ENCODE results near the gene GOLGA8O. TPM values are rescaled to one million over a fixed set of nuclear protein-coding genes. Genes with fewer than 3 reads are reported as not detected.
"Not testable (repeated sequence)": the region's sequence is repeated elsewhere in the genome, so short reads cannot be mapped to it uniquely, and the experiment has no call there.

Gene GOLGA8O
- total and polyA plus RNA-seq, 4 donors = 0.28 to 4.4 (median 0.29) TPM; not detected in 1

DNA sequence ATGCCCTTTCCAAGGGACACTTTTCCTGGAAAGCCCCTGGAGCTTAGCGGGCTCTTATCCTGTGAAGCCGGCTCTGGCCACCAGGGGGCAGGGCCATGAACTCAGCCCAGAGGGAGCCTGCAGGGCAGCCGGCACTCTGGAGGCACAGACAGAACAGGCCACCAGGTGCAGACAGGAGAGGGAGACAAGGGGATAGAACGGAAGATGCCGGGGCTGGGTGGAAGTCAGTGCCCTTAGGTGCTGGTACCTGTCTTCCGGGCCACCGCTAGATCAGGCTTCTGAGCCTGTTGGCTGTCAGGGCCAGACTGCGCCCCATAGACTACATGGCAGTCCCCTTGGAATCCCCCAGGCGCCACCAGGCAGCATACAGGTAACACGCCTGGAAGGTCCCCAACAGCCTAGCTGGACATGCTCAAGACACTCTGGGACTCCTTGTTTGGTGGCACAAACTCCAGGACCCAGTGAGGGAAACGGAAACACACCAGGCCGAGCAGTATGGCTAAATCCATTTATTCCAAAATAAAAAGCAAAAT is 14.9 kb downstream of the GOLGA8O start:
- not testable (repeated sequence) for H3K27ac ChIP-seq (ENCODE audit: low read depth in 1 of 2, low read length in 2 of 2); H3K9me3 ChIP-seq (ENCODE audit: control insufficient read depth in 4 of 4, low read length in 3 of 4); H3K27me3 ChIP-seq (ENCODE audit: control insufficient read depth in 4 of 4, insufficient read depth in 4 of 4, low read length in 3 of 4); H3K4me1 ChIP-seq (ENCODE audit: control insufficient read depth in 4 of 4, insufficient read depth in 4 of 4, low read length in 3 of 4); H3K4me3 ChIP-seq (ENCODE audit: low read depth in 1 of 3, low read length in 3 of 3); H3K36me3 ChIP-seq (ENCODE audit: control insufficient read depth in 4 of 4, insufficient read depth in 3 of 4, low read depth in 1 of 4, low read length in 3 of 4); H3K9ac ChIP-seq (ENCODE audit: low read depth in 1 of 2, low read length in 2 of 2); DNase-seq (ENCODE audit: low spot score)
- WGBS = 29% methylated on average over 5 of the region's 12 CpGs

DNA sequence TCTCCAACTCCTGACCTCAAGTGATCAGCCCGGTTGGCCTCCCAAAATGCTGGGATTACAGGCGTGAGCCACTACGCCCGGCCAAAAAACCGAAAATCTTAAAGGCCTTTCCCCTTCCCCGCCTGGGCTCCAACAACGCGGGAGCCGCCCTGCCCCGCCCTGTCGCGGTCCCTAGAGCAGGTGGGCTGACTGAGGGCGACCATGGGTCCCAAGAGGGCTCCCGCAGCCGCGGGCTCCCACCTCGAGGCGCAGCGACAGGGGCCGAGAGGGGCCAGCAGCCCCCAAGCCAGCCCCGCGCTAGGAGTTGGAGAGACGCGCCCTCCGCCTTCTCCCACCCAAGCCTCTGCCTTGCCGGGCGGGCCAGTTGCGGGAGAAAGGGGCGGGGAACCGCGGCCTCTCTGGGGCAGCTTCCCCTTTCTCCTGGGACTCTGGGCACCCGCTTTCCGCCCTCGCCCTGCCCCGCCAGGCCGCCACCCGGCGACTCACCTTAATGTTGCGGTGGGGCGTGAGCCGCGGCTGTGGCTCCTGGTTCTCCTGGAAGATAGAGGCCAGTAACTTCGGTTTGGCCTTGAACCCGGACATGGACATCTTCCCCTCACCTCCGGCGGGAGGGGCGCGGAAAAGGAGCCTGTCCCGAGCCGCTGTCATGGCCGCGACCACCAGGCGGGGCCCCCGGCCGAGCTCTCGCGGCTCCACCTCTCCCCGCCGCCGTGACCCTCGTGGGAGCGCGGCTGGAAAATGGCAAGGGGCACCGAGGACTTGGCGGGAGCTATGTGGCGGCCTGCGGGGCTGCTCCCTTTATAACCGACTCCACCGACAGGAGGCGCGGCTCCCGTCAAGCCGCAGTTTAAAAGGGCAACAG is 21.1 kb downstream of the GOLGA8O start:
- not testable (repeated sequence) for H3K36me3 ChIP-seq (ENCODE audit: control insufficient read depth in 4 of 4, insufficient read depth in 3 of 4, low read depth in 1 of 4, low read length in 3 of 4); H3K4me1 ChIP-seq (ENCODE audit: control insufficient read depth in 4 of 4, insufficient read depth in 4 of 4, low read length in 3 of 4); H3K27ac ChIP-seq (ENCODE audit: low read depth in 1 of 2, low read length in 2 of 2); H3K9ac ChIP-seq (ENCODE audit: low read depth in 1 of 2, low read length in 2 of 2); DNase-seq (ENCODE audit: low spot score); H3K9me3 ChIP-seq (ENCODE audit: control insufficient read depth in 4 of 4, low read length in 3 of 4); H3K4me3 ChIP-seq (ENCODE audit: low read depth in 1 of 3, low read length in 3 of 3); H3K27me3 ChIP-seq (ENCODE audit: control insufficient read depth in 4 of 4, insufficient read depth in 4 of 4, low read length in 3 of 4)
- WGBS = no CpG with 5 or more reads among the region's 73 CpGs

DNA sequence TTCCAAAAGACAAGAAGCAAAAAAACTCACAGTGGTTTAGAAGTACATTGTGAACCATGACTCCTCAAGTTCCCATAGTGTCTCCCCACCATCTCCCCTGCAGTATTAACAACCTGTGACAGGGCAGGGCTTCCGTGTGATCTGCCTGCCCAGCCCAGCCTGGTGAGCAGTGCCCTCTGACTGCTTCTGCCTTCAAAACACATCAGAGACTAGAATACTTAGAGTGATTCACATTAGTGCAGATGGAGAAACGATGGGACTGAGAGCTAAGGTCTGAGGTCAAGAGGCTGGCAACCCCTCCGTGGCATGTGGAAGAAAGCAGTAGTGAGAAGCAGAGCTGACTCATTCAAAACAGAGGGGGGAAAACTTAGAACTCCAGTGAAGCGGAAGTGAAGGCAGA is 27.8 kb downstream of the GOLGA8O start:
- not testable (repeated sequence) for H3K27me3 ChIP-seq (ENCODE audit: control insufficient read depth in 4 of 4, insufficient read depth in 4 of 4, low read length in 3 of 4)
- 24% methylated on average over 1 of the region's 4 CpGs for WGBS

DNA sequence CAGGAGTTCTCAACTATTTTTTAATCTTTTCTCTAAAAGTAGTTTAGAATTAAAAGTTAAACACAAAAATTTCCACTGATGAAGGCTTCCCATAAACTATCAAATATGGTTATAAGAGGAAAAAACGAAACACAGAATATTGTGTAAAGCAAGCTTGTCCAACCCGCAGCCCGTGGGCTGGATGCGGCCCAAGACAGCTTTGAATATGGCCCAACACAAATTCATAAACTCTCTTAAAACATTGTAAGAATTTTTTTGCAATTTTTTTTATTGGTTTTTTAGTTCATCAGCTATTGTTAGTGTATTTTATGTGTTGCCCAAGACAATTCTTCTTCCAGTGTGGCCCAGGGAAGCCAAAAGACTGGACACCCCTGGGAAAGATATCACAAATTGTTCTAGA is 28.9 kb downstream of the GOLGA8O start:
- not testable (repeated sequence) for DNase-seq (ENCODE audit: low spot score); H3K27ac ChIP-seq (ENCODE audit: low read depth in 1 of 2, low read length in 2 of 2); H3K4me3 ChIP-seq (ENCODE audit: low read depth in 1 of 3, low read length in 3 of 3); H3K4me1 ChIP-seq (ENCODE audit: control insufficient read depth in 4 of 4, insufficient read depth in 4 of 4, low read length in 3 of 4); H3K36me3 ChIP-seq (ENCODE audit: control insufficient read depth in 4 of 4, insufficient read depth in 3 of 4, low read depth in 1 of 4, low read length in 3 of 4); H3K27me3 ChIP-seq (ENCODE audit: control insufficient read depth in 4 of 4, insufficient read depth in 4 of 4, low read length in 3 of 4); H3K9ac ChIP-seq (ENCODE audit: low read depth in 1 of 2, low read length in 2 of 2); H3K9me3 ChIP-seq (ENCODE audit: control insufficient read depth in 4 of 4, low read length in 3 of 4)
- 84% methylated on average over 4 of the region's 4 CpGs for WGBS

More for the DNA sequence above, 27.8 kb downstream of the GOLGA8O start:
- H3K4me1 ChIP-seq (ENCODE audit: control insufficient read depth in 4 of 4, insufficient read depth in 4 of 4, low read length in 3 of 4); H3K27ac ChIP-seq (ENCODE audit: low read depth in 1 of 2, low read length in 2 of 2); H3K9ac ChIP-seq (ENCODE audit: low read depth in 1 of 2, low read length in 2 of 2); DNase-seq (ENCODE audit: low spot score); H3K4me3 ChIP-seq (ENCODE audit: low read depth in 1 of 3, low read length in 3 of 3); H3K9me3 ChIP-seq (ENCODE audit: control insufficient read depth in 4 of 4, low read length in 3 of 4); H3K36me3 ChIP-seq (ENCODE audit: control insufficient read depth in 4 of 4, insufficient read depth in 3 of 4, low read depth in 1 of 4, low read length in 3 of 4): not testable (repeated sequence)

DNA sequence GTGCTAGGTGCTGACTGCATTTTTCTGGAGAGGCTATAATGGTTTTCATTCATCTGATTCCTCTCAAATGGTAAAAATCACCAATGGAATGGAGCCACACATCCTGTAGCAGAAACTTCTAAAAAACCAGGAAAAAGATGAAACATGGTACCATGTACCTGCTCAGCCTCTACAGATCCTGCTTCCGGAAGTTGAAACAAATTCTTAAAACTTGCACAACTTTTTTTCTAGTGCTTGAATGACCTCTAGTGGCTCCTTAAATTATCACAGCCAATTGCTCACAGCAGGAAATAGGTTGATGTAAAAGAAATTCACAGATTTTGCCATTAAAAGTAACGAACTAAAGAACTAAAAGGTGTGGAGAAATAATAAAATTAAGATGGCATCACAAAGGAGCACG is 47.5 kb downstream of the GOLGA8O start:
- TF ChIP-seq, protein P1, sequence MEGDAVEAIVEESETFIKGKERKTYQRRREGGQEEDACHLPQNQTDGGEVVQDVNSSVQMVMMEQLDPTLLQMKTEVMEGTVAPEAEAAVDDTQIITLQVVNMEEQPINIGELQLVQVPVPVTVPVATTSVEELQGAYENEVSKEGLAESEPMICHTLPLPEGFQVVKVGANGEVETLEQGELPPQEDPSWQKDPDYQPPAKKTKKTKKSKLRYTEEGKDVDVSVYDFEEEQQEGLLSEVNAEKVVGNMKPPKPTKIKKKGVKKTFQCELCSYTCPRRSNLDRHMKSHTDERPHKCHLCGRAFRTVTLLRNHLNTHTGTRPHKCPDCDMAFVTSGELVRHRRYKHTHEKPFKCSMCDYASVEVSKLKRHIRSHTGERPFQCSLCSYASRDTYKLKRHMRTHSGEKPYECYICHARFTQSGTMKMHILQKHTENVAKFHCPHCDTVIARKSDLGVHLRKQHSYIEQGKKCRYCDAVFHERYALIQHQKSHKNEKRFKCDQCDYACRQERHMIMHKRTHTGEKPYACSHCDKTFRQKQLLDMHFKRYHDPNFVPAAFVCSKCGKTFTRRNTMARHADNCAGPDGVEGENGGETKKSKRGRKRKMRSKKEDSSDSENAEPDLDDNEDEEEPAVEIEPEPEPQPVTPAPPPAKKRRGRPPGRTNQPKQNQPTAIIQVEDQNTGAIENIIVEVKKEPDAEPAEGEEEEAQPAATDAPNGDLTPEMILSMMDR (IDR thresholded peaks at IDR 0.05; ENCODE audit: low read depth, low read length, missing input control) = peak; percentile 14
- TF ChIP-seq RAD21 (IDR thresholded peaks at IDR 0.05) = peak; percentile 9 to 46
- not testable (repeated sequence) for H3K9me3 ChIP-seq (ENCODE audit: control insufficient read depth in 4 of 4, low read length in 3 of 4)
- 0% methylated on average over 2 of the region's 3 CpGs for WGBS

DNA sequence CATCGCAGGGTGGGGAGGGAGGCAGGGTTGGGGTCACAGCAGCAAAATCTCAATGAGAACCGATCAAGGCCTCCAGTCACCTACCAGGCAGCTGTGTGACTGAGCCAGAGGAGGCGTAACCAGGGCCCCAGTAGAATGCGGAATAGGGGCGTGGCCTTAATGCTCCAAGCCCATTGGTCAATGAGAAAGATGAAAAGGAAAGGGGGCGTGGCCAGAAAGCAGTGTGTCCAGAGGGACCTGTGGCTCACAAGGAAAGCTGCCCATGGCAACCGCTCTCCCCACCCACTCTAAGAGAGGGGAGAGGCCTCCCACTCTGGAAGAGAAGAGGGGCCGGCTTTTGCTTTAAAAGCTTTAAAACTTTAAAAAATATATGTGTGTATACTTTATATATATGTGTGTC is 52.2 kb downstream of the GOLGA8O start, which contains the start of gene GOLGA8K:
Gene GOLGA8K (minus strand): TSS at position 101 of the 400 bp plus-strand sequence. CDS start 98 bp downstream, at position 3.
- H3K4me3 ChIP-seq (ENCODE audit: low read depth in 1 of 3, low read length in 3 of 3); H3K36me3 ChIP-seq (ENCODE audit: control insufficient read depth in 4 of 4, insufficient read depth in 3 of 4, low read depth in 1 of 4, low read length in 3 of 4); H3K4me1 ChIP-seq (ENCODE audit: control insufficient read depth in 4 of 4, insufficient read depth in 4 of 4, low read length in 3 of 4); H3K27ac ChIP-seq (ENCODE audit: low read depth in 1 of 2, low read length in 2 of 2); H3K9ac ChIP-seq (ENCODE audit: low read depth in 1 of 2, low read length in 2 of 2); DNase-seq (ENCODE audit: low spot score); H3K9me3 ChIP-seq (ENCODE audit: control insufficient read depth in 4 of 4, low read length in 3 of 4); H3K27me3 ChIP-seq (ENCODE audit: control insufficient read depth in 4 of 4, insufficient read depth in 4 of 4, low read length in 3 of 4): not testable (repeated sequence)
- WGBS = no CpG with 5 or more reads among the region's 8 CpGs

More for the DNA sequence above, 47.5 kb downstream of the GOLGA8O start:
- not testable (repeated sequence) for DNase-seq (ENCODE audit: low spot score); H3K36me3 ChIP-seq (ENCODE audit: control insufficient read depth in 4 of 4, insufficient read depth in 3 of 4, low read depth in 1 of 4, low read length in 3 of 4); H3K27me3 ChIP-seq (ENCODE audit: control insufficient read depth in 4 of 4, insufficient read depth in 4 of 4, low read length in 3 of 4); H3K9ac ChIP-seq (ENCODE audit: low read depth in 1 of 2, low read length in 2 of 2); H3K4me3 ChIP-seq (ENCODE audit: low read depth in 1 of 3, low read length in 3 of 3); H3K27ac ChIP-seq (ENCODE audit: low read depth in 1 of 2, low read length in 2 of 2); H3K4me1 ChIP-seq (ENCODE audit: control insufficient read depth in 4 of 4, insufficient read depth in 4 of 4, low read length in 3 of 4)

DNA sequence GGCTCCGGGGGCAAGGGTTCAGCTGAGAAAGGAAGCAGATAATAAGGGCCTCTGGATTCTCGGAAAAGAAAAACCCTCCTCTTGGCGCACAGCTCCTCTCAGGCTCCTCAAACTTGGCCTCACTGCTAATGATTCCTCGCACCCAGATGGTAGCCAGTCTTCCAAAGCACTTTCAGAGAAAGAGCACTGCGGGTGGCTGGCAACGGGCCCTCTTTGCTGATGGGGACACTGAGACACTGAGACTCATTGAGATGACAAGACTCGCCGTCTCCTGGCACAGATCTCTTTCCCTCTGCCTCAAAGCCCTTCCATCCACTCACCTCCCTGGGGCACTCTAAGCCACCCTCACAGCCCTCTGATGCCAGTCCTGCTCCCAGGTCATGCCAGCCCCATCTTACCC is 58.9 kb downstream of the GOLGA8O start:
- 69% methylated on average over 3 of the region's 8 CpGs for WGBS
- not testable (repeated sequence) for H3K27ac ChIP-seq (ENCODE audit: low read depth in 1 of 2, low read length in 2 of 2); DNase-seq (ENCODE audit: low spot score); H3K27me3 ChIP-seq (ENCODE audit: control insufficient read depth in 4 of 4, insufficient read depth in 4 of 4, low read length in 3 of 4); H3K4me3 ChIP-seq (ENCODE audit: low read depth in 1 of 3, low read length in 3 of 3); H3K9me3 ChIP-seq (ENCODE audit: control insufficient read depth in 4 of 4, low read length in 3 of 4); H3K36me3 ChIP-seq (ENCODE audit: control insufficient read depth in 4 of 4, insufficient read depth in 3 of 4, low read depth in 1 of 4, low read length in 3 of 4); H3K4me1 ChIP-seq (ENCODE audit: control insufficient read depth in 4 of 4, insufficient read depth in 4 of 4, low read length in 3 of 4); H3K9ac ChIP-seq (ENCODE audit: low read depth in 1 of 2, low read length in 2 of 2)
